A549 (cell line): ENCODE measurements around the gene PRAMEF8.
"Not testable (repeated sequence)": the region's sequence is repeated elsewhere in the genome, so short reads cannot be mapped to it uniquely, and the experiment has no call there.

ENCODE experiments used
- CBX2 ChIP-seq: fragments of 200-600 bp; sonication (generic); IDR thresholded peaks from 2 replicates; pipeline ENCODE4 v1.6.1; 2016; ENCODE audit warnings: low read depth, mild to moderate bottlenecking, borderline replicate concordance
- CTCF ChIP-seq: fragments of >200 bp; sonication (Bioruptor Twin); formaldehyde crosslinking; IDR thresholded peaks from 3 replicates; pipeline ENCODE4 v1.5.1; 2016
- E2F6 ChIP-seq: IDR thresholded peaks from 2 replicates; pipeline ENCODE4 v1.6.1; 2012; ENCODE audit warnings: low read depth, borderline replicate concordance
- EP300 ChIP-seq, 2 experiments: fragments of >200 bp; sonication (Bioruptor Twin); formaldehyde crosslinking; IDR thresholded peaks; 2 replicates in 1 of 2; 3 replicates in 1 of 2; pipeline ENCODE4 v1.6.1; 2016 to 2017
- HES2 ChIP-seq: fragments of >200 bp; sonication (Bioruptor Twin); formaldehyde crosslinking; IDR thresholded peaks from 2 replicates; pipeline ENCODE4 v1.6.1; 2016
- MAFK ChIP-seq: fragments of 450-650 bp; IDR thresholded peaks from 2 replicates; pipeline ENCODE4 v1.6.1; 2014; ENCODE audit not compliant: partially characterized antibody
- MAX ChIP-seq: IDR thresholded peaks from 2 replicates; pipeline ENCODE4 v1.6.1; 2012
- MAZ ChIP-seq: fragments of 150-350 bp; IDR thresholded peaks from 2 replicates; pipeline ENCODE4 v1.6.1; 2014; ENCODE audit warnings: antibody characterized with exemption, low read depth, low read length, borderline replicate concordance
- POLR2A ChIP-seq: IDR thresholded peaks from 2 replicates; pipeline ENCODE4 v1.6.1; 2012; ENCODE audit warnings: mild to moderate bottlenecking, low read length

- not testable (repeated sequence) for TF ChIP-seq CTCF; MAZ; HES2; MAFK; POLR2A; EP300 (IDR thresholded peaks at IDR 0.05); MAX; E2F6; CBX2
Observed at GRCh38 chr1:13239633-13240032, 45.3 kb downstream of the PRAMEF8 start.
